NCI-H82 treated with DMSO at 0.1 percent for 48 hours (cell line): ENCODE data around the gene SH2D4B.

ENCODE experiments used
- DNase-seq: peaks from one replicate; lab custom pipeline; 2025; ENCODE audit not compliant: unreplicated experiment; lab: John Stamatoyannopoulos, UW

The SH2D4B gene

GRCh38 chr10:80537736-80538480, at the start of gene SH2D4B:
Gene SH2D4B (plus strand): TSS chr10:80537902. CDS start chr10:80538332, 430 bp downstream.
- DNase-seq, result no peak

- no peak for DNase-seq
Observed at GRCh38 chr10:80488539-80489066, 49.1 kb upstream of the SH2D4B start.

- DNase-seq, result no peak
Observed at GRCh38 chr10:80489371-80490112, 48.2 kb upstream of the SH2D4B start.

GRCh38 chr10:80491251-80492102, 46.2 kb upstream of the SH2D4B start:
- no peak for DNase-seq

GRCh38 chr10:80492848-80493521, 44.7 kb upstream of the SH2D4B start:
- DNase-seq, result no peak

- DNase-seq, result no peak
Observed at GRCh38 chr10:80493522-80494051, 44.1 kb upstream of the SH2D4B start.

GRCh38 chr10:80496555-80497172, 41.0 kb upstream of the SH2D4B start:
- no peak for DNase-seq

- no peak for DNase-seq
Observed at GRCh38 chr10:80497187-80498077, 40.3 kb upstream of the SH2D4B start.

GRCh38 chr10:80498078-80498832, 39.4 kb upstream of the SH2D4B start:
- no peak for DNase-seq

GRCh38 chr10:80498833-80499741, 38.6 kb upstream of the SH2D4B start:
- no peak for DNase-seq

- DNase-seq, result no peak
Observed at GRCh38 chr10:80500572-80501380, 36.9 kb upstream of the SH2D4B start.

- DNase-seq, result no peak
Observed at GRCh38 chr10:80501381-80501912, 36.3 kb upstream of the SH2D4B start.

- DNase-seq, result no peak
Observed at GRCh38 chr10:80501913-80502521, 35.7 kb upstream of the SH2D4B start.

GRCh38 chr10:80502621-80503583, 34.8 kb upstream of the SH2D4B start:
- no peak for DNase-seq
